GM12891 (cell line): ENCODE data around the gene ZNG1A.
"Not testable (repeated sequence)": the region's sequence is repeated elsewhere in the genome, so short reads cannot be mapped to it uniquely, and the experiment has no call there.

Experiments used
- DNase-seq: peaks from one replicate; pipeline ENCODE4 v3.0.0; 2011; ENCODE audit warnings: low spot score; ENCODE audit not compliant: insufficient read length
- FAIRE-seq: peaks from 2 replicates; lab custom pipeline; 2011; peaks lifted over from hg19 to GRCh38; lab: Jason Lieb, UNC

ZNG1A gene

GRCh38 chr9:94323-94722, 84.5 kb downstream of the ZNG1A start:
- not testable (repeated sequence) for DNase-seq, FAIRE-seq

GRCh38 chr9:93909-94308, 84.9 kb downstream of the ZNG1A start:
- not testable (repeated sequence) for DNase-seq, FAIRE-seq

- not testable (repeated sequence) for DNase-seq, FAIRE-seq
Observed at GRCh38 chr9:90851-91250, 88.0 kb downstream of the ZNG1A start.

- not testable (repeated sequence) for DNase-seq, FAIRE-seq
Observed at GRCh38 chr9:88396-89037, 90.3 kb downstream of the ZNG1A start.

GRCh38 chr9:87860-88259, 91.0 kb downstream of the ZNG1A start:
- not testable (repeated sequence) for FAIRE-seq, DNase-seq

GRCh38 chr9:87105-87504, 91.8 kb downstream of the ZNG1A start:
- not testable (repeated sequence) for DNase-seq, FAIRE-seq

- not testable (repeated sequence) for DNase-seq, FAIRE-seq
Observed at GRCh38 chr9:86697-87096, 92.2 kb downstream of the ZNG1A start.

- not testable (repeated sequence) for DNase-seq, FAIRE-seq
Observed at GRCh38 chr9:82932-83689, 95.7 kb downstream of the ZNG1A start.

GRCh38 chr9:78333-78732, 100.5 kb downstream of the ZNG1A start:
- FAIRE-seq, DNase-seq: not testable (repeated sequence)

GRCh38 chr9:76389-76788, 102.5 kb downstream of the ZNG1A start:
- DNase-seq, FAIRE-seq: not testable (repeated sequence)

- FAIRE-seq, DNase-seq: not testable (repeated sequence)
Observed at GRCh38 chr9:73900-74525, 104.8 kb downstream of the ZNG1A start.

GRCh38 chr9:73076-73899, 105.6 kb downstream of the ZNG1A start:
- not testable (repeated sequence) for FAIRE-seq, DNase-seq
